OCI-LY7 (cell line): ENCODE results near the gene TGFBI. TPM values are rescaled to one million over a fixed set of nuclear protein-coding genes. Genes with fewer than 3 reads are reported as not detected.
A peak's percentile ranks its signal among the peaks of the same experiment; 100 is the strongest.

ENCODE experiments used
- BruUV-seq: library from RNA; stranded (reverse); fragments of 400-500 nt; replicated peaks from 2 replicates; lab custom pipeline; 2021; lab: Mats Ljungman, UMichigan
- CTCF ChIA-PET: fragments of 300-600 bp; sonication (Branson Sonifier 250); formaldehyde crosslinking; loops from one replicate; lab custom pipeline; 2022; ENCODE audit warnings: antibody characterized with exemption; ENCODE audit not compliant: unreplicated experiment; lab: Charles Lee
- POLR2A ChIA-PET: fragments of 300-600 bp; sonication (Branson Sonifier 250); formaldehyde crosslinking; loops from one replicate; lab custom pipeline; 2022; ENCODE audit warnings: antibody characterized with exemption; lab: Charles Lee
- DNase-seq: peaks from one replicate; pipeline ENCODE4 v3.0.0-alpha.2; 2015; ENCODE audit warnings: low spot score
- H2AFZ ChIP-seq: fragments of 200-600 bp; sonication (generic), shearing (Covaris generic); 2 replicates; pipeline ENCODE4 v1.6.1; 2014; ENCODE audit warnings: mild to moderate bottlenecking, antibody characterized with exemption, low read length, moderate library complexity
- H3K27ac ChIP-seq: fragments of 200-600 bp; sonication (generic); 2 replicates; pipeline ENCODE4 v1.5.1; 2014; ENCODE audit warnings: mixed run types, low read depth, mild to moderate bottlenecking, moderate library complexity, low read length, inconsistent platforms; ENCODE audit not compliant: poor library complexity, severe bottlenecking
- H3K36me3 ChIP-seq: fragments of 200-600 bp; sonication (generic); 2 replicates; pipeline ENCODE4 v1.6.1; 2014; ENCODE audit warnings: mild to moderate bottlenecking, antibody characterized with exemption, low read length, moderate library complexity, mixed read lengths; ENCODE audit not compliant: insufficient read depth
- H3K4me1 ChIP-seq: fragments of 200-600 bp; sonication (generic); 2 replicates; pipeline ENCODE4 v1.5.1; 2014; ENCODE audit warnings: mild to moderate bottlenecking, low read length; ENCODE audit not compliant: insufficient read depth, poor library complexity, severe bottlenecking
- H3K4me2 ChIP-seq: fragments of 200-600 bp; sonication (generic); 2 replicates; pipeline ENCODE4 v1.6.1; 2014; ENCODE audit warnings: mild to moderate bottlenecking, low read length
- H3K4me3 ChIP-seq: fragments of 200-600 bp; sonication (generic); 2 replicates; pipeline ENCODE4 v1.5.1; 2014; ENCODE audit warnings: mild to moderate bottlenecking, low read depth, low read length; ENCODE audit not compliant: poor library complexity, severe bottlenecking
- H3K79me2 ChIP-seq: fragments of 200-600 bp; sonication (generic); 2 replicates; pipeline ENCODE4 v1.6.1; 2016; ENCODE audit warnings: low read depth, mild to moderate bottlenecking, low read length, moderate library complexity, mixed read lengths; ENCODE audit not compliant: insufficient read depth
- H3K9me2 ChIP-seq: fragments of 200-600 bp; sonication (generic); 2 replicates; pipeline ENCODE4 v1.6.1; 2016; ENCODE audit warnings: mild to moderate bottlenecking, low read length, mixed read lengths; ENCODE audit not compliant: insufficient read depth
- H3K9me3 ChIP-seq: fragments of 200-600 bp; sonication (generic); 2 replicates; pipeline ENCODE4 v1.6.1; 2014; ENCODE audit warnings: mild to moderate bottlenecking, mixed run types, low read length, mixed read lengths
- H4K20me1 ChIP-seq: fragments of 200-600 bp; sonication (generic); 2 replicates; pipeline ENCODE4 v1.6.1; 2014; ENCODE audit warnings: mild to moderate bottlenecking, antibody characterized with exemption, low read length, moderate library complexity, mixed read lengths; ENCODE audit not compliant: insufficient read depth
- EZH2phosphoT487 ChIP-seq: fragments of 200-600 bp; sonication (generic); IDR thresholded peaks from 2 replicates; pipeline ENCODE4 v1.6.1; 2018; ENCODE audit warnings: low read depth, borderline replicate concordance, mild to moderate bottlenecking, mixed run types, antibody characterized with exemption, low read length, moderate library complexity, mixed read lengths
- intact Hi-C: fragments of 100-400 bp; cut with micrococcal nuclease; formaldehyde crosslinking; loops from one replicate; pipeline ENCODE4 v1.10.0; 2022; ENCODE audit not compliant: unreplicated experiment
- total RNA-seq, 2 experiments: library from RNA; depleted of rRNA in 1 of 2; stranded (reverse); fragments of >200 nt in 1 of 2; shearing (Covaris generic) in 1 of 2; gene quantifications; 2 replicates each; pipeline ENCODE4 v1.2.3, GENCODE V29; 2014 to 2022
- TF ChIP-seq, protein P1 (sequence below): fragments of 200-600 bp; sonication (generic); conservative IDR thresholded peaks from 2 replicates; pipeline ENCODE4 v1.5.1; 2014; ENCODE audit warnings: mild to moderate bottlenecking, antibody characterized with exemption, low read length, moderate library complexity, mixed read lengths

TGFBI gene
- total RNA-seq, 2 experiments from 2014 or later = not detected

DNA sequence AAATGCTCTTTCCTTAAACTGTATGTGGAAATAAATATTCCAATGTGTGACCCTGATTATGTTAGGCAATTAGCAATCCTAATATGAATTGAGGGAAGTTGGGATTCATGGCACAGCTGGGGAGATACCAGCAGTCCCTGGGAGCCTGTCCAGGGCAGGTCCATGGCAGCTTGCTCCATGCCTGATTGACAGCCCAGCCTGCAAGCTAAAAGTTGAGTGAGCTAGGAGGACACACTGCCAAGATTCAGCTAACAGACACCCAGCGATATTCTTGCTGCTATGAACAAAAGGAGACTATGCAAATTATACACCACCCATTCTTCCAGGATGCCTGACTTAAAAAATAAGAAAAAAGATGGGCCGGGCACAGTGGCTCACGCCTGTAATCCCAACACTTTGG lies 6.2 kb downstream of the TGFBI start:
- TF ChIP-seq EZH2phosphoT487 = no peak
- TF ChIP-seq, protein P1, sequence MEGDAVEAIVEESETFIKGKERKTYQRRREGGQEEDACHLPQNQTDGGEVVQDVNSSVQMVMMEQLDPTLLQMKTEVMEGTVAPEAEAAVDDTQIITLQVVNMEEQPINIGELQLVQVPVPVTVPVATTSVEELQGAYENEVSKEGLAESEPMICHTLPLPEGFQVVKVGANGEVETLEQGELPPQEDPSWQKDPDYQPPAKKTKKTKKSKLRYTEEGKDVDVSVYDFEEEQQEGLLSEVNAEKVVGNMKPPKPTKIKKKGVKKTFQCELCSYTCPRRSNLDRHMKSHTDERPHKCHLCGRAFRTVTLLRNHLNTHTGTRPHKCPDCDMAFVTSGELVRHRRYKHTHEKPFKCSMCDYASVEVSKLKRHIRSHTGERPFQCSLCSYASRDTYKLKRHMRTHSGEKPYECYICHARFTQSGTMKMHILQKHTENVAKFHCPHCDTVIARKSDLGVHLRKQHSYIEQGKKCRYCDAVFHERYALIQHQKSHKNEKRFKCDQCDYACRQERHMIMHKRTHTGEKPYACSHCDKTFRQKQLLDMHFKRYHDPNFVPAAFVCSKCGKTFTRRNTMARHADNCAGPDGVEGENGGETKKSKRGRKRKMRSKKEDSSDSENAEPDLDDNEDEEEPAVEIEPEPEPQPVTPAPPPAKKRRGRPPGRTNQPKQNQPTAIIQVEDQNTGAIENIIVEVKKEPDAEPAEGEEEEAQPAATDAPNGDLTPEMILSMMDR = no peak
- no TSS peak for BruUV-seq
- intact Hi-C loops = no loop called here
- Histone ChIP-seq H3K79me2 (no peaks in the 10 kb centered on the region), H3K27ac (peak overlapping the region; percentile 34), H3K4me2 (peak overlapping the region; percentile 56), H3K9me2 (no peaks in the 10 kb centered on the region), H3K4me1 (peaks cover 82% of the 10 kb centered on the region), H4K20me1 (no peaks in the 10 kb centered on the region), H3K36me3 (peaks cover 3% of the 10 kb centered on the region; the same call in 1 of the 2 replicates), H3K9me3 (0 out of 2 replicates have a peak, but pooled peaks cover 5% of the 10 kb centered on the region), H3K4me3 (no peak overlapping the region), H2AFZ (peak overlapping the region; percentile 83; the same call in 1 of the 2 replicates)
- ChIA-PET POLR2A (interaction anchor here (0.9 to 2.1 kb wide), 6 partner anchors 8 to 223 kb away, joined by 3 to 6 read pairs (median 3); no protein-coding TSS in a partner anchor), CTCF (interaction anchor here (0.9 to 1.2 kb wide), 2 partner anchors 10 to 128 kb away, joined by 3 read pairs; no protein-coding TSS in a partner anchor)
- DNase-seq = no peak

GRCh38 chr5:136035837-136036236 lies 7.0 kb downstream of the TGFBI start:
- intact Hi-C loops = loop anchor here (2.0 kb wide), 1 partner anchor 133 kb away; no protein-coding TSS in a partner anchor
- no TSS peak for BruUV-seq
- CTCF ChIA-PET = interaction anchor here (0.5 to 1.2 kb wide), 4 partner anchors 51 to 133 kb away, joined by 3 to 10 read pairs (median 4); no protein-coding TSS in a partner anchor

More at GRCh38 chr5:136035837-136036236, 7.0 kb downstream of the TGFBI start:
- Histone ChIP-seq H3K36me3 (peaks cover 3% of the 10 kb centered on the region; the same call in 1 of the 2 replicates), H3K79me2 (no peaks in the 10 kb centered on the region), H3K27ac (peak overlapping the region; percentile 93), H4K20me1 (no peaks in the 10 kb centered on the region), H2AFZ (no peak overlapping the region), H3K9me3 (0 out of 2 replicates have a peak, but pooled peaks cover 5% of the 10 kb centered on the region), H3K4me1 (peaks cover 78% of the 10 kb centered on the region), H3K9me2 (no peaks in the 10 kb centered on the region), H3K4me2 (peak overlapping the region; percentile 80; the same call in 1 of the 2 replicates), H3K4me3 (no peak overlapping the region)
- POLR2A ChIA-PET = interaction anchor here (1.0 to 2.9 kb wide), 5 partner anchors 10 to 222 kb away, joined by 3 to 17 read pairs (median 6); no protein-coding TSS in a partner anchor
- DNase-seq = no peak
- TF ChIP-seq EZH2phosphoT487 = no peak
- TF ChIP-seq, protein P1 = no peak
